Bronchial epithelial cell (primary cell): ENCODE results near the gene AKAP6. TPM values are rescaled to one million over a fixed set of nuclear protein-coding genes. Genes with fewer than 3 reads are reported as not detected.

Experiments
- DNase-seq: peaks from one replicate; pipeline ENCODE4 v3.0.0-alpha.2; 2010; ENCODE audit warnings: low read depth
- FAIRE-seq: peaks from 2 replicates; lab custom pipeline; 2011; peaks lifted over from hg19 to GRCh38; lab: Jason Lieb, UNC
- H3K27me3 ChIP-seq: 2 replicates; pipeline ENCODE4 v1.5.1; 2011; ENCODE audit warnings: low read length; ENCODE audit not compliant: control insufficient read depth, insufficient read depth
- H3K36me3 ChIP-seq: 2 replicates; pipeline ENCODE4 v1.5.1; 2011; ENCODE audit warnings: low read length; ENCODE audit not compliant: control insufficient read depth, insufficient read depth
- H3K4me3 ChIP-seq: 2 replicates; pipeline ENCODE4 v1.5.1; 2011; ENCODE audit warnings: mild to moderate bottlenecking, low read depth, low read length, control low read depth
- CTCF ChIP-seq: IDR thresholded peaks from 2 replicates; pipeline ENCODE4 v1.5.1; 2011; ENCODE audit warnings: mild to moderate bottlenecking, moderate library complexity, low read length, control low read depth, inconsistent platforms; ENCODE audit not compliant: insufficient read depth, severe bottlenecking
- total RNA-seq: library from RNA; depleted of rRNA; stranded (reverse); fragments of >200 nt; gene quantifications from 2 replicates; pipeline ENCODE4 v1.2.1, GENCODE V29; 2014

The AKAP6 gene
- total RNA-seq, 1 donor from 2014 or later = 4.2 TPM

GRCh38 chr14:32435411-32435810 lies 106.3 kb downstream of the AKAP6 start:
- no peaks in the 10 kb centered on the region for H3K27me3 ChIP-seq
- DNase-seq (no peak), FAIRE-seq (no peak)
- TF ChIP-seq CTCF = no peak
- no peaks in the 10 kb centered on the region for H3K36me3 ChIP-seq
- no peak overlapping the region for H3K4me3 ChIP-seq

GRCh38 chr14:32436993-32437392 lies 107.9 kb downstream of the AKAP6 start:
- no peak overlapping the region for H3K4me3 ChIP-seq
- no peak for DNase-seq
- H3K27me3 ChIP-seq = no peaks in the 10 kb centered on the region
- no peaks in the 10 kb centered on the region for H3K36me3 ChIP-seq
- no peak for FAIRE-seq
- TF ChIP-seq CTCF = no peak

- H3K27me3 ChIP-seq = no peaks in the 10 kb centered on the region
- H3K36me3 ChIP-seq = no peaks in the 10 kb centered on the region
- DNase-seq (no peak), FAIRE-seq (no peak)
- TF ChIP-seq CTCF = no peak
- no peak overlapping the region for H3K4me3 ChIP-seq
These were observed 109.4 kb downstream of the AKAP6 start for GRCh38 chr14:32438517-32438916.

GRCh38 chr14:32443890-32444661 lies 115.0 kb downstream of the AKAP6 start:
- no peak overlapping the region for H3K4me3 ChIP-seq
- DNase-seq (no peak), FAIRE-seq (no peak)
- H3K27me3 ChIP-seq = no peaks in the 10 kb centered on the region
- no peak for TF ChIP-seq CTCF
- H3K36me3 ChIP-seq = no peaks in the 10 kb centered on the region

- H3K36me3 ChIP-seq = no peaks in the 10 kb centered on the region
- H3K27me3 ChIP-seq = no peaks in the 10 kb centered on the region
- no peak overlapping the region for H3K4me3 ChIP-seq
- DNase-seq (no peak), FAIRE-seq (no peak)
- no peak for TF ChIP-seq CTCF
These were observed 118.3 kb downstream of the AKAP6 start for GRCh38 chr14:32447371-32447770.

GRCh38 chr14:32449648-32450047 lies 120.5 kb downstream of the AKAP6 start:
- FAIRE-seq (no peak), DNase-seq (no peak)
- no peaks in the 10 kb centered on the region for H3K27me3 ChIP-seq
- H3K4me3 ChIP-seq = no peak overlapping the region
- no peaks in the 10 kb centered on the region for H3K36me3 ChIP-seq
- TF ChIP-seq CTCF = no peak
